Activated T-helper 1 cell treated with Interleukin-2 at 50 U/mL for 16 hours (primary cell): Measurements from ENCODE around the gene OR6K6.

Experiments
- DNase-seq: peaks from one replicate; pipeline ENCODE4 v3.0.0-alpha.2; 2020; ENCODE audit warnings: low read depth

The OR6K6 gene

DNA sequence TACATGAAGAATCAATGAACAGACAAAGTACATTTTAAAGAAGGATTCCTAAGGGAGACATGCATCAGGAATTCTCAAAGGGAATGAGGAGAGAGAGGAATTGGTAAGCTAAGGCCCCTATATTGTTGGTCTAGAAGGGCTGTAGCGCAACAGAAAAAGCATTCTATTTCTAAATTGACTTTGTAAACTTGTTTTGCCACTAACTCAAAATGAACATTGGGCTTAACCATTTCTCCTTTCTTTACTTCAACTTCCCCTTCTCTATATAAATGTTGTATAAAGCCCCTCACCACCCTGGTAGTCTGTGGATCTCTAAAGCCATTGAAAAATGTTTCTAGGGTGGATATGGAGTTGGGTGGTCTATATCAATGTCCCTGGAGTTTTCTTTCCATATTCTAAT is 46.9 kb downstream of the OR6K6 start:
- no peak for DNase-seq

DNA sequence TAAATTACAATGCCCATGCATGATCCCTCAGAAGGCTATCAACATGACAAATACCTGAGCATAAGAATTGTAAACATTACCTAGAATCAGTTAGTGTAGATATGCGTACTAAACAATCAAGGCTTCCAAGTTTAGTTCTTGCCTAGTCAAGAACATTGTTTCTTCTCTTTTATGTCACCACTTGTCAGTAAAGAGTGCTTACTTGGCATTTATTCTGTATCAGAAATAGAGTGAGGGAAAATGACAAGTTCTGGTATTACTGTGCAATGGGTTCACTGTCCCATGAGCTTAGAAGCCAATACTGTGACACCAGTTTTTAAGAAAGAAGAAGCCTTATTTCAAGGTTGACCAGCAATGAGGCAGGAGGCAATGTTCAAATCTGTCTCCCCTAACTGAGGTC is 49.2 kb downstream of the OR6K6 start:
- no peak for DNase-seq
